A549 (cell line): Measurements from ENCODE around the gene TCN1. TPM values are rescaled to one million over a fixed set of nuclear protein-coding genes. Genes with fewer than 3 reads are reported as not detected.
"Not testable (repeated sequence)": the region's sequence is repeated elsewhere in the genome, so short reads cannot be mapped to it uniquely, and the experiment has no call there.

Source experiments
- ATAC-seq, 2 experiments: fragments of 200-7000 bp in 1 of 2; fragments of >200 bp in 1 of 2; cut with Nextera tagmentation in 1 of 2; cut with Tn5 transposase in 1 of 2; 3 replicates each; pipeline versions ENCODE4 v1.8.0 to v1.9.1; 2018 to 2020; ENCODE audit warnings: mild to moderate bottlenecking in 1 of 2, moderate library complexity in 1 of 2
- CTCF ChIA-PET: fragments of 300-600 bp; sonication (Branson Sonifier 250); formaldehyde crosslinking; extraction: SDS; loops from one replicate; lab custom pipeline; 2021; ENCODE audit warnings: antibody characterized with exemption, inconsistent platforms; lab: Yijun Ruan, JAX
- POLR2A ChIA-PET: fragments of 350-600 bp; formaldehyde crosslinking; extraction: SDS; loops from one replicate; lab custom pipeline; 2021; ENCODE audit warnings: antibody characterized with exemption, inconsistent platforms; lab: Yijun Ruan, JAX
- DNase-seq, 2 experiments: peaks; one replicate each; pipeline versions ENCODE4 v3.0.0 to v3.0.0-alpha.2; 2011 to 2016; ENCODE audit warnings: low read depth in 1 of 2, low spot score in 1 of 2
- FAIRE-seq: peaks from 2 replicates; lab custom pipeline; 2011; peaks lifted over from hg19 to GRCh38; lab: Jason Lieb, UNC
- H3K27ac ChIP-seq, 2 experiments: fragments of >200 bp; sonication (Bioruptor Twin); formaldehyde crosslinking; 3 replicates each; pipeline ENCODE4 v1.5.1; 2016 to 2017
- H3K4me1 ChIP-seq: fragments of >200 bp; sonication (Bioruptor Twin); formaldehyde crosslinking; 3 replicates; pipeline ENCODE4 v1.6.1; 2016
- H3K4me2 ChIP-seq: fragments of >200 bp; sonication (Bioruptor Twin); formaldehyde crosslinking; 3 replicates; pipeline ENCODE4 v1.6.1; 2016
- H3K4me3 ChIP-seq: fragments of >200 bp; sonication (Bioruptor Twin); formaldehyde crosslinking; 3 replicates; pipeline ENCODE4 v1.5.1; 2016
- H3K9me3 ChIP-seq: fragments of >200 bp; sonication (Bioruptor Twin); formaldehyde crosslinking; 3 replicates; pipeline ENCODE4 v1.6.1; 2016
- BHLHE40 ChIP-seq: IDR thresholded peaks from 2 replicates; pipeline ENCODE4 v1.6.1; 2012; ENCODE audit warnings: low read depth, low read length, inconsistent platforms
- CBX2 ChIP-seq: fragments of 200-600 bp; sonication (generic); IDR thresholded peaks from 2 replicates; pipeline ENCODE4 v1.6.1; 2016; ENCODE audit warnings: low read depth, mild to moderate bottlenecking, borderline replicate concordance
- CEBPB ChIP-seq, 2 experiments: fragments of >200 bp in 1 of 2; sonication (Bioruptor Twin) in 1 of 2; formaldehyde crosslinking in 1 of 2; IDR thresholded peaks; 2 replicates each; pipeline ENCODE4 v1.6.1; 2012 to 2016
- EHF ChIP-seq: fragments of 250-450 bp; sonication (Bioruptor Pico); IDR thresholded peaks from 2 replicates; pipeline ENCODE4 v1.5.0; 2020; ENCODE audit warnings: mild to moderate bottlenecking
- EP300 ChIP-seq, 2 experiments: fragments of >200 bp; sonication (Bioruptor Twin); formaldehyde crosslinking; IDR thresholded peaks; 2 replicates in 1 of 2; 3 replicates in 1 of 2; pipeline ENCODE4 v1.6.1; 2016 to 2017
- FOSL2 ChIP-seq, 2 experiments: fragments of 450-650 bp in 1 of 2; fragments of >200 bp in 1 of 2; sonication (Bioruptor Twin) in 1 of 2; formaldehyde crosslinking; IDR thresholded peaks; 2 replicates each; pipeline versions ENCODE4 v1.5.0 to v1.6.1; 2016 to 2020; ENCODE audit warnings: mild to moderate bottlenecking in 1 of 2, moderate library complexity in 1 of 2
- GATA3 ChIP-seq: IDR thresholded peaks from 2 replicates; pipeline ENCODE4 v1.6.1; 2012; ENCODE audit warnings: borderline replicate concordance
- HOXB5 ChIP-seq: fragments of 250-450 bp; sonication (Bioruptor Pico); IDR thresholded peaks from 2 replicates; pipeline ENCODE4 v1.5.0; 2020; ENCODE audit warnings: mild to moderate bottlenecking, moderate library complexity
- MAX ChIP-seq: IDR thresholded peaks from 2 replicates; pipeline ENCODE4 v1.6.1; 2012
- NFE2L2 ChIP-seq: fragments of 150-350 bp; conservative IDR thresholded peaks from 2 replicates; pipeline ENCODE4 v1.6.1; 2014; ENCODE audit warnings: low read length
- POLR2A ChIP-seq: IDR thresholded peaks from 2 replicates; pipeline ENCODE4 v1.6.1; 2012; ENCODE audit warnings: mild to moderate bottlenecking, low read length
- RAD21 ChIP-seq, 2 experiments: fragments of >200 bp in 1 of 2; sonication (Bioruptor Twin) in 1 of 2; formaldehyde crosslinking in 1 of 2; IDR thresholded peaks in 1 of 2; conservative IDR thresholded peaks in 1 of 2; 2 replicates in 1 of 2; 3 replicates in 1 of 2; pipeline ENCODE4 v1.6.1; 2012 to 2018; ENCODE audit warnings: inconsistent platforms in 1 of 2
- SREBF2 ChIP-seq: fragments of 450-650 bp; IDR thresholded peaks from 2 replicates; pipeline ENCODE4 v1.6.1; 2014; ENCODE audit warnings: mild to moderate bottlenecking, moderate library complexity
- USF2 ChIP-seq: fragments of 450-650 bp; IDR thresholded peaks from 2 replicates; pipeline ENCODE4 v1.6.1; 2014; ENCODE audit warnings: antibody characterized with exemption
- ZC3H11A ChIP-seq: fragments of 450-650 bp; IDR thresholded peaks from 2 replicates; pipeline ENCODE4 v1.6.1; 2014; ENCODE audit warnings: antibody characterized with exemption, mild to moderate bottlenecking
- ZSCAN20 ChIP-seq: fragments of 250-450 bp; sonication (Bioruptor Pico); IDR thresholded peaks from 2 replicates; pipeline ENCODE4 v1.8.0; 2022; ENCODE audit warnings: mild to moderate bottlenecking, moderate library complexity
- WGBS: methylation state at CpG from one replicate; pipeline ENCODE4 v1.1.6; 2017; ENCODE audit errors: missing lambda C conversion rate; 5-methylcytosine and 5-hydroxymethylcytosine counted together
- polyA minus RNA-seq: library from RNA; depleted of rRNA, polyadenylated mRNA; stranded (reverse); fragments of >200 nt; gene quantifications from 2 replicates; pipeline ENCODE4 v1.2.3, GENCODE V29; 2011; rRNA and poly(A)+ RNA removed
- polyA plus RNA-seq, 4 experiments: library from polyadenylated mRNA; depleted of rRNA in 3 of 4; stranded (reverse); fragments of >200 nt; fragmentation: RNase III in 1 of 4; extraction: RNeasy Plus Mini Kit Qiagen cat#74134 plus additional on column Dnase treatment in 1 of 4; gene quantifications; 2 replicates in 3 of 4; 3 replicates in 1 of 4; pipeline ENCODE4 v1.2.3, GENCODE V29; 2011 to 2017
- TF ChIP-seq, protein P1 (sequence below): fragments of 250-450 bp; sonication (Bioruptor Pico); IDR thresholded peaks from 2 replicates; pipeline ENCODE4 v1.5.0; 2020; ENCODE audit warnings: low read depth, mild to moderate bottlenecking, moderate library complexity

The TCN1 gene
- polyA plus RNA-seq (2011; rRNA removed) (0.79 and 1.5 TPM in 2 replicates), polyA plus RNA-seq (2017; fragmentation: RNase III; extraction: RNeasy Plus Mini Kit Qiagen cat#74134 plus additional on column Dnase treatment) (0.18 to 0.47 TPM (median 0.22 TPM) in 3 replicates), polyA minus RNA-seq (0.21 and 1.1 TPM in 2 replicates)
- polyA plus RNA-seq (2012; cell fraction: cytosol; rRNA removed) = not detected in 2 replicates
- polyA plus RNA-seq (2012; cell fraction: nucleus; rRNA removed) = not detected in 2 replicates

- Histone ChIP-seq H3K4me3 (no peak within 1 kb of the TSS), H3K4me1 (no peaks in the 10 kb centered on the region), H3K9me3 (no peaks in the 10 kb centered on the region), H3K27ac (no peak within 1 kb of the TSS), H3K4me2 (0 out of 3 replicates have a peak within 1 kb of the TSS, but pooled peaks have one; percentile 4)
- peak in 1 of 2 experiments; percentile 34; a peak in 2 of 6 replicates for ATAC-seq
- ChIA-PET CTCF (no interaction called here), POLR2A (no interaction called here)
- DNase-seq = peak in 1 of 2 experiments; percentile 56
- FAIRE-seq = no peak
- WGBS = under 1% methylated on average over 3 of the region's 3 CpGs
- peak in 1 of 2 experiments; percentile 66; a peak in 2 of 4 replicates for TF ChIP-seq CEBPB (IDR thresholded peaks at IDR 0.05)
- no peak for TF ChIP-seq GATA3
Measured at GRCh38 chr11:59866397-59866796, at the start of gene TCN1. Gene TCN1 (minus strand): TSS chr11:59866487. CDS start chr11:59866470, 17 bp downstream.

GRCh38 chr11:59903569-59903968 lies 37.3 kb upstream of the TCN1 start:
- H3K4me2 ChIP-seq, H3K9me3 ChIP-seq, H3K4me1 ChIP-seq, FAIRE-seq, H3K4me3 ChIP-seq, ATAC-seq, DNase-seq, H3K27ac ChIP-seq, POLR2A ChIA-PET: not testable (repeated sequence)
- CTCF ChIA-PET = interaction anchor here (0.9 kb wide), 1 partner anchor 15 kb away, joined by 4 read pairs; no protein-coding TSS in a partner anchor
- WGBS = 3% methylated on average over 2 of the region's 2 CpGs

DNA sequence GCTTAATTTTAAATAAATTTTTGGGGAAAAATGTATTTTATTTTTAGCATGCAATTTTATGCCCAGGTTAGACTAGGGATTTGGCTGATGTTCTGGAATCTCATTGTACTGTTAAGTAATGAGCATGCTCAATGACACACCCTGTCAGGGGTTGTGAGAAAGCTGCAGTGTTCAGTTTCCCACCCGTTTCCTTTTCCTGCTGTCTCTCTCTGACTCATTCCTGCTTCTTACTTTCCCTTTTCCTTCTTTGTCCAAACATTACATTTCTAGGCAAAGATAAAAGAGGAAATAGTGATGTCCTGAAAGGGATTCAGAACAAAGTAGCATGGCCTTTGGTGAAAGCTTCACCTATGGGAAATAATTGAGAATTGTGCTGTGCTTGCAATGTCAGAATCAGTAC lies 35.0 kb upstream of the TCN1 start:
- DNase-seq (peak in 1 of 2 experiments; percentile 39), FAIRE-seq (no peak), ATAC-seq (no peak; a peak in 1 of 6 replicates)
- ChIA-PET POLR2A (no interaction called here), CTCF (no interaction called here)
- H3K4me2 ChIP-seq = no peak overlapping the region
- TF ChIP-seq ZSCAN20 (CRISPR knock-in tag) (no peak), FOSL2 (IDR thresholded peaks at IDR 0.05) (no peak), FOSL2 (CRISPR knock-in tag; IDR thresholded peaks at IDR 0.05) (no peak), POLR2A (no peak), EHF (CRISPR knock-in tag) (no peak), MAX (no peak)
- TF ChIP-seq, protein P1, sequence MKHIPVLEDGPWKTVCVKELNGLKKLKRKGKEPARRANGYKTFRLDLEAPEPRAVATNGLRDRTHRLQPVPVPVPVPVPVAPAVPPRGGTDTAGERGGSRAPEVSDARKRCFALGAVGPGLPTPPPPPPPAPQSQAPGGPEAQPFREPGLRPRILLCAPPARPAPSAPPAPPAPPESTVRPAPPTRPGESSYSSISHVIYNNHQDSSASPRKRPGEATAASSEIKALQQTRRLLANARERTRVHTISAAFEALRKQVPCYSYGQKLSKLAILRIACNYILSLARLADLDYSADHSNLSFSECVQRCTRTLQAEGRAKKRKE (CRISPR knock-in tag) = no peak
- no peaks in the 10 kb centered on the region for H3K9me3 ChIP-seq
- WGBS = 8% methylated on average over 1 of the region's 1 CpG
- H3K4me3 ChIP-seq = no peak overlapping the region
- no peaks in the 10 kb centered on the region for H3K4me1 ChIP-seq
- no peak overlapping the region for H3K27ac ChIP-seq

GRCh38 chr11:59900366-59901126 lies 34.3 kb upstream of the TCN1 start:
- no peaks in the 10 kb centered on the region for H3K4me1 ChIP-seq
- FAIRE-seq (no peak), DNase-seq (no peak), ATAC-seq (no peak)
- WGBS = 39% methylated on average over 6 of the region's 6 CpGs
- H3K4me2 ChIP-seq = no peak overlapping the region
- H3K9me3 ChIP-seq = no peaks in the 10 kb centered on the region
- no peak overlapping the region for H3K27ac ChIP-seq
- CTCF ChIA-PET = no interaction called here
- no peak overlapping the region for H3K4me3 ChIP-seq
- POLR2A ChIA-PET = no interaction called here
- no peak for TF ChIP-seq BHLHE40

DNA sequence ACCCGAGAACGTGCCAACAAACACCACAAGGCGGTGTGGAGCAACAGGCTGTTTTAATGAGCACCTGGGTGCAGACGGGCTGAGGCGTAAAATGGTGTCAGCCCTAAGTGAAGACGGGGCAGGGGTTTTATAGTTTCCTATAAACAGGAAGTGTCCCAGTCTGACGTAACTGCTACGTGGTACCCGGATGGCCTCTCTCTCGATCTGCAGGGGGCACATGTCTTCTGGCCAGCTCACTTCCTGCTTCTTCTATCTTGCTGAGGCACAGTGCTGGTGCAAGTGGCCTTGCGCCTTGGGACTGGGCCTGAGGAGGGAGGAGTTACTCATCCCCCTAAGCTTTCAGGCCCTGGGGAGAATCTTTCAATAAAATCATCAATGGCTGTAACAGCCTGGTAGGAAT lies 33.2 kb upstream of the TCN1 start:
- 51% methylated on average over 11 of the region's 11 CpGs for WGBS
- ChIA-PET CTCF (interaction anchor here (1.2 to 1.6 kb wide), 2 partner anchors 10 to 20 kb away, joined by 3 read pairs; no protein-coding TSS in a partner anchor), POLR2A (no interaction called here)
- Histone ChIP-seq H3K9me3 (no peaks in the 10 kb centered on the region), H3K4me2 (no peak overlapping the region), H3K4me1 (no peaks in the 10 kb centered on the region), H3K4me3 (no peak overlapping the region), H3K27ac (no peak overlapping the region)
- DNase-seq = peak in 1 of 2 experiments; percentile 21
- FAIRE-seq = no peak
- TF ChIP-seq USF2 (no peak), CBX2 (no peak), RAD21 (conservative IDR thresholded peaks at IDR 0.05 in 1 of 2, IDR thresholded peaks at IDR 0.05 in 1 of 2) (no peak), EP300 (IDR thresholded peaks at IDR 0.05) (no peak), NFE2L2 (no peak), ZC3H11A (no peak), GATA3 (no peak), SREBF2 (no peak), POLR2A (no peak), EHF (CRISPR knock-in tag) (no peak), FOSL2 (IDR thresholded peaks at IDR 0.05) (no peak), FOSL2 (CRISPR knock-in tag; IDR thresholded peaks at IDR 0.05) (no peak), HOXB5 (CRISPR knock-in tag) (no peak)
- no peak for ATAC-seq
